Upper lobe of left lung (tissue), 4 donors: ENCODE results near the gene DDA1.

Source experiments
- CTCF ChIP-seq, 6 experiments: fragments of 450-650 bp in 4 of 6; fragments of 200-600 bp in 2 of 6; sonication (generic) in 2 of 6; IDR thresholded peaks; one replicate each; pipeline ENCODE4 v1.5.1; 2016 to 2019; ENCODE audit warnings: antibody characterized with exemption in 6 of 6
- POLR2A ChIP-seq, 4 donors: fragments of 450-650 bp; IDR thresholded peaks; one replicate each; pipeline ENCODE4 v1.5.1; 2016 to 2017; ENCODE audit warnings: antibody characterized with exemption in 4 of 4, mild to moderate bottlenecking in 2 of 4

- TF ChIP-seq POLR2A (IDR thresholded peaks at IDR 0.05) (no peak), CTCF (IDR thresholded peaks at IDR 0.05) (no peak)
Measured at GRCh38 chr19:17337675-17338432, 28.5 kb downstream of the DDA1 start.
